K562 (cell line): ENCODE data around the gene CHGA.

Experiments
- BHLHE40 ChIP-seq: IDR thresholded peaks from 2 replicates; pipeline ENCODE4 v1.6.1; 2011; ENCODE audit warnings: low read length, improper control_type of control experiment
- EHMT2 ChIP-seq: fragments of 450-650 bp; IDR thresholded peaks from 2 replicates; pipeline ENCODE4 v1.6.1; 2018; ENCODE audit warnings: antibody characterized with exemption
- MYC ChIP-seq, 2 experiments: fragments of 250-450 bp in 1 of 2; sonication (Bioruptor Pico) in 1 of 2; IDR thresholded peaks; 2 replicates each; pipeline versions ENCODE4 v1.5.1 to v1.6.1; 2012 to 2021; ENCODE audit warnings: low read depth in 2 of 2, borderline replicate concordance in 1 of 2, improper control_type of control experiment in 1 of 2, low read length in 1 of 2, mild to moderate bottlenecking in 1 of 2, moderate library complexity in 1 of 2
- POLR2G ChIP-seq: fragments of 200-400 bp; formaldehyde crosslinking; IDR thresholded peaks from 2 replicates; pipeline ENCODE4 v1.6.1; 2017; ENCODE audit warnings: low read depth, mild to moderate bottlenecking, antibody characterized with exemption, low read length, moderate library complexity
- ZC3H4 ChIP-seq: sonication (generic); formaldehyde crosslinking; IDR thresholded peaks from 2 replicates; pipeline ENCODE4 v1.9.0; 2021; ENCODE audit warnings: missing genetic modification reagents, borderline replicate concordance
- ZNF57 ChIP-seq: fragments of 450-650 bp; formaldehyde crosslinking; IDR thresholded peaks from 2 replicates; pipeline ENCODE4 v1.4.0; 2020; ENCODE audit warnings: mild to moderate bottlenecking, moderate library complexity

- no peak for TF ChIP-seq ZC3H4
- no peak for TF ChIP-seq BHLHE40
- no peak for TF ChIP-seq MYC (IDR thresholded peaks at IDR 0.05; ENCODE audit: low read depth, low read length)
- no peak for TF ChIP-seq MYC (CRISPR knock-in tag; IDR thresholded peaks at IDR 0.05; ENCODE audit: borderline replicate concordance, low read depth)
- no peak for TF ChIP-seq ZNF57
- no peak for TF ChIP-seq POLR2G
- no peak for TF ChIP-seq EHMT2
Measured at GRCh38 chr14:92950773-92951172, 27.8 kb downstream of the CHGA start.
